ENCODE results near the gene SPATA12.

SPATA12 gene

GRCh38 chr3:57085211-57085610 is 24.7 kb downstream of the SPATA12 start:
- DNase-seq, result no peak

- DNase-seq, result no peak
Measured at GRCh38 chr3:57086201-57086600, 25.7 kb downstream of the SPATA12 start.

- no peak for DNase-seq
Measured at GRCh38 chr3:57087361-57088092, 27.1 kb downstream of the SPATA12 start.

- DNase-seq, result no peak
Measured at GRCh38 chr3:57088503-57088902, 28.0 kb downstream of the SPATA12 start.

- no peak for DNase-seq
Measured at GRCh38 chr3:57089043-57089442, 28.6 kb downstream of the SPATA12 start.

- no peak for DNase-seq
Measured at GRCh38 chr3:57091521-57092273, 31.2 kb downstream of the SPATA12 start.

- DNase-seq, result no peak
Measured at GRCh38 chr3:57093489-57093888, 33.0 kb downstream of the SPATA12 start.

- DNase-seq, result no peak
Measured at GRCh38 chr3:57093971-57094535, 33.6 kb downstream of the SPATA12 start.

- no peak for DNase-seq
Measured at GRCh38 chr3:57094575-57094974, 34.1 kb downstream of the SPATA12 start.

- DNase-seq, result no peak
Measured at GRCh38 chr3:57095363-57095762, 34.9 kb downstream of the SPATA12 start.

GRCh38 chr3:57097536-57097935 is 37.1 kb downstream of the SPATA12 start:
- DNase-seq, result no peak

GRCh38 chr3:57098418-57099310 is 38.2 kb downstream of the SPATA12 start:
- DNase-seq, result no peak

- peak; percentile 26 for DNase-seq
Measured at GRCh38 chr3:57100046-57100695, 39.7 kb downstream of the SPATA12 start.

- no peak for DNase-seq
Measured at GRCh38 chr3:57105585-57105984, 45.1 kb downstream of the SPATA12 start.

- DNase-seq, result no peak
Measured at GRCh38 chr3:57108684-57109083, 48.2 kb downstream of the SPATA12 start.

GRCh38 chr3:57109437-57110199 is 49.2 kb downstream of the SPATA12 start:
- no peak for DNase-seq

GRCh38 chr3:57110214-57110613 is 49.8 kb downstream of the SPATA12 start:
- DNase-seq, result no peak

GRCh38 chr3:57110798-57111197 is 50.3 kb downstream of the SPATA12 start:
- no peak for DNase-seq

GRCh38 chr3:57112206-57112605 is 51.7 kb downstream of the SPATA12 start:
- DNase-seq, result no peak

- DNase-seq, result no peak
Measured at GRCh38 chr3:57116501-57116900, 56.0 kb downstream of the SPATA12 start.

- no peak for DNase-seq
Measured at GRCh38 chr3:57118254-57118653, 57.8 kb downstream of the SPATA12 start.

GRCh38 chr3:57120040-57120439 is 59.6 kb downstream of the SPATA12 start:
- no peak for DNase-seq
